Thyroid gland (tissue), 4 donors: ENCODE data around the gene PTCH1.

Experiments used
- CTCF ChIP-seq, 6 experiments: fragments of 200-600 bp in 3 of 6; fragments of 450-650 bp in 3 of 6; sonication (generic) in 3 of 6; IDR thresholded peaks; one replicate each; pipeline ENCODE4 v1.5.1; 2016 to 2019; ENCODE audit warnings: antibody characterized with exemption in 6 of 6, mild to moderate bottlenecking in 2 of 6, inconsistent platforms in 1 of 6, moderate library complexity in 1 of 6
- POLR2A ChIP-seq, 2 donors: fragments of 450-650 bp; IDR thresholded peaks; one replicate each; pipeline ENCODE4 v1.6.1; 2017; ENCODE audit warnings: antibody characterized with exemption in 2 of 2, mild to moderate bottlenecking in 2 of 2, moderate library complexity in 1 of 2

DNA sequence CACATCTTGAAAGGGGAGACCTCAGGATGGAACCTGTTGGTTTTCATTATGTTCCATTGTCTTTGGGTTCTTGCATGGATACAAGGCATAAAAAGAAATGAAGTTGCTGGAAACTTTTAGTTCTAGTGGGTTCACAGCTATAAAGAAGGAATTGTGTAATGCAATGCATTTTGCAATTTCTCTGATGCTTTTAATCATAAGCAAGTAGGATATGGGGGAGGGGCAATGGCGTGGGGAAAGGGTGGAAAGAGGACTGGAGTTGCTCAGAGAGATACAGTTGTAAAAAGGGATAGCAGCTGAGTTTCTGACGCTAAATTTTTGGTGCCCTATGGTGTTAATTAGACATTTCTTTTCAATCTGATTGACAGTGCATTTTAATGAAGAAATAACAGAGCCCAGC, 110.7 kb downstream of the PTCH1 start:
- TF ChIP-seq POLR2A (IDR thresholded peaks at IDR 0.05) (no peak), CTCF (IDR thresholded peaks at IDR 0.05) (no peak)
